Liver (tissue), 9 donors: ENCODE data around the gene MPRIP. TPM values are rescaled to one million over a fixed set of nuclear protein-coding genes. Genes with fewer than 3 reads are reported as not detected.

Experiments used
- DNase-seq: peaks from one replicate; pipeline ENCODE4 v3.0.0-alpha.2; 2017; ENCODE audit warnings: low spot score
- H3K27ac ChIP-seq, 2 donors: one replicate each; pipeline ENCODE4 v1.7.0; 2013; ENCODE audit warnings: inconsistent platforms in 2 of 2, low read length in 2 of 2, control low read depth in 1 of 2, low read depth in 1 of 2, mild to moderate bottlenecking in 1 of 2
- H3K27me3 ChIP-seq, 4 donors: one replicate each; pipeline versions ENCODE4 v1.6.1 to v1.7.0; 2013; ENCODE audit warnings: low read length in 3 of 4, inconsistent platforms in 1 of 4, mild to moderate bottlenecking in 1 of 4, moderate library complexity in 1 of 4; ENCODE audit not compliant: control insufficient read depth in 4 of 4, insufficient read depth in 4 of 4
- H3K36me3 ChIP-seq, 4 donors: one replicate each; pipeline versions ENCODE4 v1.6.1 to v1.7.0; 2013; ENCODE audit warnings: low read length in 3 of 4, mild to moderate bottlenecking in 3 of 4, low read depth in 1 of 4, moderate library complexity in 1 of 4; ENCODE audit not compliant: control insufficient read depth in 4 of 4, insufficient read depth in 3 of 4
- H3K4me1 ChIP-seq, 4 donors: one replicate each; pipeline versions ENCODE4 v1.6.1 to v1.7.0; 2013; ENCODE audit warnings: low read length in 3 of 4, mild to moderate bottlenecking in 3 of 4, moderate library complexity in 1 of 4; ENCODE audit not compliant: control insufficient read depth in 4 of 4, insufficient read depth in 4 of 4
- H3K4me3 ChIP-seq, 3 donors: one replicate each; pipeline versions ENCODE4 v1.6.1 to v1.7.0; 2013; ENCODE audit warnings: low read length in 3 of 3, control low read depth in 1 of 3, low read depth in 1 of 3, mild to moderate bottlenecking in 1 of 3
- H3K9ac ChIP-seq, 2 donors: one replicate each; pipeline ENCODE4 v1.7.0; 2013; ENCODE audit warnings: low read length in 2 of 2, mild to moderate bottlenecking in 2 of 2, moderate library complexity in 2 of 2, control low read depth in 1 of 2, low read depth in 1 of 2
- H3K9me3 ChIP-seq, 4 donors: one replicate each; pipeline versions ENCODE4 v1.6.1 to v1.7.0; 2013; ENCODE audit warnings: low read length in 3 of 4; ENCODE audit not compliant: control insufficient read depth in 4 of 4
- ATF3 ChIP-seq: IDR thresholded peaks from 2 replicates; pipeline ENCODE4 v1.6.1; 2016; ENCODE audit warnings: antibody characterized with exemption
- CTCF ChIP-seq: fragments of 150-350 bp; IDR thresholded peaks from 2 replicates; pipeline ENCODE4 v1.5.1; 2017; ENCODE audit warnings: improper control_type of control experiment, low read depth, low read length; ENCODE audit not compliant: missing input control
- EGR1 ChIP-seq, 2 donors: IDR thresholded peaks; 2 replicates each; pipeline ENCODE4 v1.6.1; 2016 to 2018; ENCODE audit warnings: antibody characterized with exemption in 2 of 2, low read depth in 2 of 2
- FOXA1 ChIP-seq: IDR thresholded peaks from 2 replicates; pipeline ENCODE4 v1.6.1; 2016; ENCODE audit warnings: antibody characterized with exemption
- FOXA2 ChIP-seq: IDR thresholded peaks from 2 replicates; pipeline ENCODE4 v1.6.1; 2016; ENCODE audit warnings: antibody characterized with exemption
- GABPA ChIP-seq, 2 donors: IDR thresholded peaks in 1 of 2; conservative IDR thresholded peaks in 1 of 2; 2 replicates each; pipeline ENCODE4 v1.6.1; 2016; ENCODE audit warnings: antibody characterized with exemption in 2 of 2, mild to moderate bottlenecking in 1 of 2, moderate library complexity in 1 of 2
- HNF4A ChIP-seq, 2 donors: conservative IDR thresholded peaks; 2 replicates each; pipeline ENCODE4 v1.6.1; 2016; ENCODE audit warnings: antibody characterized with exemption in 2 of 2, mild to moderate bottlenecking in 2 of 2
- HNF4G ChIP-seq: IDR thresholded peaks from 2 replicates; pipeline ENCODE4 v1.6.1; 2016; ENCODE audit warnings: antibody characterized with exemption
- JUND ChIP-seq, 2 donors: IDR thresholded peaks; 2 replicates each; pipeline ENCODE4 v1.6.1; 2016; ENCODE audit warnings: antibody characterized with exemption in 2 of 2
- MAX ChIP-seq: IDR thresholded peaks from 2 replicates; pipeline ENCODE4 v1.6.1; 2016; ENCODE audit warnings: antibody characterized with exemption
- NR2F2 ChIP-seq: IDR thresholded peaks from 2 replicates; pipeline ENCODE4 v1.6.1; 2016; ENCODE audit warnings: antibody characterized with exemption
- RAD21 ChIP-seq, 2 donors: IDR thresholded peaks; 2 replicates each; pipeline ENCODE4 v1.6.1; 2016; ENCODE audit warnings: antibody characterized with exemption in 2 of 2, mild to moderate bottlenecking in 2 of 2
- REST ChIP-seq: IDR thresholded peaks from 2 replicates; pipeline ENCODE4 v1.6.1; 2016; ENCODE audit warnings: antibody characterized with exemption, mild to moderate bottlenecking
- RXRA ChIP-seq, 2 donors: IDR thresholded peaks; 2 replicates each; pipeline ENCODE4 v1.6.1; 2017 to 2018; ENCODE audit warnings: antibody characterized with exemption in 2 of 2, mild to moderate bottlenecking in 1 of 2
- SP1 ChIP-seq: IDR thresholded peaks from 2 replicates; pipeline ENCODE4 v1.6.1; 2018; ENCODE audit warnings: antibody characterized with exemption, mild to moderate bottlenecking
- TAF1 ChIP-seq: conservative IDR thresholded peaks from 2 replicates; pipeline ENCODE4 v1.6.1; 2016; ENCODE audit warnings: antibody characterized with exemption, mild to moderate bottlenecking
- YY1 ChIP-seq: IDR thresholded peaks from 2 replicates; pipeline ENCODE4 v1.6.1; 2016; ENCODE audit warnings: antibody characterized with exemption, mild to moderate bottlenecking
- ZBTB33 ChIP-seq: IDR thresholded peaks from 2 replicates; pipeline ENCODE4 v1.6.1; 2016; ENCODE audit warnings: antibody characterized with exemption
- WGBS: extraction: QIAGEN DNeasy Blood & Tissue Kit; methylation state at CpG from one replicate; pipeline ENCODE4 v1.1.7; 2013; 5-methylcytosine and 5-hydroxymethylcytosine counted together
- polyA plus RNA-seq, 2 donors: library from polyadenylated mRNA; stranded (reverse) in 1 of 2; unstranded in 1 of 2; fragments of 200-250 nt in 1 of 2; fragments of >200 nt in 1 of 2; fragmentation: Nextera tagmentation in 1 of 2; extraction: Ambion mirVana in 1 of 2; gene quantifications; one replicate each; pipeline versions ENCODE4 v1.2.1 to v1.2.3, GENCODE V29; 2013 to 2015
- total RNA-seq, 2 donors: library from RNA; depleted of rRNA; stranded (reverse); fragments of >200 nt; gene quantifications; one replicate each; pipeline ENCODE4 v1.2.3, GENCODE V29; 2014
- donor health status: healthy.
- donor health status: healthy.
- donor health status: healthy.
- donor health status: healthy.
- donor health status: healthy.

MPRIP gene
- total and polyA plus RNA-seq, 4 donors, result 21.2 to 61.9 (median 34.7) TPM

GRCh38 chr17:17239832-17240231 is 197.6 kb downstream of the MPRIP start:
- Histone ChIP-seq H3K9me3 (no peaks in the 10 kb centered on the region), H3K27ac (no peak overlapping the region), H3K27me3 (no peaks in the 10 kb centered on the region), H3K36me3 (no peaks in the 10 kb centered on the region), H3K4me1 (peaks cover 0 to 20% (median 15%) of the 10 kb centered on the region in 4 donors), H3K4me3 (no peak overlapping the region), H3K9ac (no peak overlapping the region)
- WGBS, result 76% methylated on average over 1 of the region's 1 CpG
- TF ChIP-seq HNF4A (conservative IDR thresholded peaks at IDR 0.05) (no peak), REST (no peak), CTCF (no peak), ZBTB33 (no peak), RXRA (IDR thresholded peaks at IDR 0.05) (no peak), MAX (no peak), EGR1 (IDR thresholded peaks at IDR 0.05; ENCODE audit: low read depth in 2 of 2) (no peak), FOXA1 (no peak), HNF4G (no peak), RAD21 (IDR thresholded peaks at IDR 0.05) (no peak), FOXA2 (no peak), TAF1 (no peak), GABPA (IDR thresholded peaks at IDR 0.05 in 1 of 2, conservative IDR thresholded peaks at IDR 0.05 in 1 of 2) (no peak), NR2F2 (no peak), ATF3 (no peak), JUND (IDR thresholded peaks at IDR 0.05) (no peak), SP1 (no peak), YY1 (no peak)
- DNase-seq, result no peak

GRCh38 chr17:17241656-17242055 is 199.4 kb downstream of the MPRIP start:
- Histone ChIP-seq H3K27ac (no peak overlapping the region), H3K4me3 (no peak overlapping the region), H3K27me3 (no peaks in the 10 kb centered on the region), H3K4me1 (peaks cover 0 to 3% (median under 1%) of the 10 kb centered on the region in 4 donors), H3K9me3 (no peaks in the 10 kb centered on the region), H3K9ac (no peak overlapping the region), H3K36me3 (peaks cover 2 to 11% (median 3%) of the 10 kb centered on the region in 4 donors)
- 89% methylated on average over 10 of the region's 10 CpGs for WGBS
- DNase-seq, result no peak
- TF ChIP-seq RAD21 (IDR thresholded peaks at IDR 0.05) (no peak), REST (no peak), YY1 (no peak), MAX (no peak), RXRA (IDR thresholded peaks at IDR 0.05) (no peak), ZBTB33 (no peak), FOXA2 (no peak), EGR1 (IDR thresholded peaks at IDR 0.05; ENCODE audit: low read depth in 2 of 2) (no peak), ATF3 (no peak)
